Transverse colon (tissue), 4 donors: ENCODE results near the gene ALK.

Source experiments
- CTCF ChIP-seq, 5 experiments: fragments of 200-600 bp in 3 of 5; fragments of 450-650 bp in 2 of 5; sonication (generic) in 3 of 5; IDR thresholded peaks; 1 replicate in 2 of 5; 2 replicates in 3 of 5; pipeline ENCODE4 v1.5.1; 2016 to 2017; ENCODE audit warnings: antibody characterized with exemption in 5 of 5, inconsistent platforms in 3 of 5, mild to moderate bottlenecking in 2 of 5, moderate library complexity in 1 of 5
- EP300 ChIP-seq: sonication (generic); formaldehyde crosslinking; IDR thresholded peaks from one replicate; pipeline ENCODE4 v1.6.1; 2017; ENCODE audit warnings: antibody characterized with exemption, low read depth
- POLR2A ChIP-seq: fragments of 450-650 bp; IDR thresholded peaks from one replicate; pipeline ENCODE4 v1.6.1; 2016; ENCODE audit warnings: antibody characterized with exemption, mild to moderate bottlenecking, moderate library complexity
- POLR2AphosphoS5 ChIP-seq, 3 donors: sonication (generic); formaldehyde crosslinking; IDR thresholded peaks; one replicate each; pipeline ENCODE4 v1.6.1; 2016; ENCODE audit warnings: antibody characterized with exemption in 3 of 3

- no peak for TF ChIP-seq CTCF (IDR thresholded peaks at IDR 0.05)
- no peak for TF ChIP-seq POLR2A
- TF ChIP-seq POLR2AphosphoS5 (IDR thresholded peaks at IDR 0.05) = no peak
- no peak for TF ChIP-seq EP300
Measured at GRCh38 chr2:29789911-29790485, 131.4 kb downstream of the ALK start.
